K562 treated with DMSO at 1 percent for 12 hours (cell line): ENCODE measurements around the gene PCDHB7. TPM values are rescaled to one million over a fixed set of nuclear protein-coding genes. Genes with fewer than 3 reads are reported as not detected.

Experiments
- total RNA-seq: library from RNA; unstranded; fragments of 300-600 nt; gene quantifications from 2 replicates; pipeline ENCODE4 v1.2.3, GENCODE V29; 2022; ENCODE audit not compliant: insufficient read depth

PCDHB7 gene
- not detected in 2 replicates for total RNA-seq

DNA sequence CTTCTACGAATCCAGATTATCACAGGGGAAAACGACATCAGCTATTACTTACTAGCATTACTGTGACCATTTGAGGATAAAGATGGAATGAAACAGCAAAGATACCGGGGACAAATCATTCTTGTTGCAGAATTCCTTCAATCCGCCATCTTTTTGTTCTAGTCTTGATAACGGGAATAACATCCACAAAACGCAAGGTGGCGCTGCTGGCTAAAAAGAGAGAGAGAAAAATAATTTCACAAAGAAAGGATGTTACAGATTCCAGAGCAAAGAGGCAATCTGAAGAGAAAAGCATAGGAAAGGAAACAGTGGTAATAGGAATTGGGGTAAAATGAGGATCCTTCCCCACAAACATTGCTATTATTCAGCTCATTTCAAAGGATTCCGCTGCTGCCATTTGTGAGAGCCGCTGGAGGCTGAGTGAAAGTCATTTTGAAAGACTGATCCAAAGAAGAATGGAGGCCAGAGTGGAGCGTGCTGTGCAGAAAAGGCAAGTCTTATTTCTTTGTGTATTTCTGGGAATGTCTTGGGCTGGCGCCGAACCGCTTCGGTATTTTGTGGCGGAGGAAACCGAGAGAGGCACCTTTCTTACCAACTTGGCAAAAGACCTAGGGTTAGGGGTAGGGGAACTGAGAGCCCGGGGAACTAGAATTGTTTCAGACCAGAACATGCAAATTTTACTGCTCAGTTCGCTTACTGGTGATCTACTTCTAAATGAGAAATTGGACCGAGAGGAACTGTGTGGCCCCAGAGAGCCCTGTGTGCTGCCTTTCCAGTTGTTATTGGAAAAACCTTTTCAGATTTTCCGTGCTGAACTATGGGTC, at the start of gene PCDHB7:
Gene PCDHB7 (plus strand): TSS at position 264 of the 824 bp plus-strand sequence. CDS start 192 bp downstream, at position 456.

DNA sequence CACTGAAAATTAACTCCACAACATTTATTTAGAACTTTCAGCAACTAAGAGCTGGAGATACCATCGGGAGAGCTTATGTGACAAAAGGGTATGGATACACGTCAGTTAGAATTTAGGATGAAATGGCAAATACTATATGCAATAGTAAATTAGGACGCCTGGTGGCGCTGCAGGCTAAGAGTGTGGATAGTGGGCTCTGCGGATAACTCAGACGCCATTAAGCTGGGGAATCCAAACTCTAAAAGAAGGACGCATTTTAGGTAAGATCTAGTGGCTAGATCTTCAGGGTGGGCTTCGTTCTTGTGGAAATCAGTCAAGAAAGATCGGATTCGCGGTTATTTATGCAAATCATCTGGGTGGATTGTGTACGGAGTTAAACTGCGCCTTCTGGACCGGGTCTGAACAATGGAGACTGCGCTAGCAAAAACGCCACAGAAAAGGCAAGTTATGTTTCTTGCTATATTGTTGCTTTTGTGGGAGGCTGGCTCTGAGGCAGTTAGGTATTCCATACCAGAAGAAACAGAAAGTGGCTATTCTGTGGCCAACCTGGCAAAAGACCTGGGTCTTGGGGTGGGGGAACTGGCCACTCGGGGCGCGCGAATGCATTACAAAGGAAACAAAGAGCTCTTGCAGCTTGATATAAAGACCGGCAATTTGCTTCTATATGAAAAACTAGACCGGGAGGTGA, 37.3 kb upstream of the PCDHB7 start, which contains the start of gene PCDHB5:
Gene PCDHB5 (plus strand): TSS at position 177 of the 688 bp plus-strand sequence. CDS start 229 bp downstream, at position 406.

DNA sequence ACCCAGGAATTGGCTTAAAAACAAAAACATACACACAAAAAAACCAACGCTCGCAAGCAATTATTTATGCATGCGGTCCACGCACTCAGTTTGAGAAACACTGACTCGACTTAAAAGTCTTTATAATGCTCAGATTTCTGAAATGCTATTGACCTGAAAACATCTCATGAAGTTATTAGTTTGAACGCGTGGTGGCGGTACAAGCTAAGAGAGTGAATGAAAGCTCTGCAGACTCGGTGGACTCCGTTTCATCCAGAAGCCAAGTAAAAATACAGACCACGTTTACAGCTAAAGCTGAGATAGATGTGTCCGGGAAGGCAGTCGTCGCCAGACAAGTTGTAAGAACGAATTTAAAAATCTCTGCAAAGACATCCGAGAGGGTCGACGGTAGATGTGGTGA, 22.6 kb upstream of the PCDHB7 start, which contains the start of gene PCDHB6:
Gene PCDHB6 (plus strand): TSS at position 246 of the 400 bp plus-strand sequence. CDS start 201 bp downstream, outside the sequence.

DNA sequence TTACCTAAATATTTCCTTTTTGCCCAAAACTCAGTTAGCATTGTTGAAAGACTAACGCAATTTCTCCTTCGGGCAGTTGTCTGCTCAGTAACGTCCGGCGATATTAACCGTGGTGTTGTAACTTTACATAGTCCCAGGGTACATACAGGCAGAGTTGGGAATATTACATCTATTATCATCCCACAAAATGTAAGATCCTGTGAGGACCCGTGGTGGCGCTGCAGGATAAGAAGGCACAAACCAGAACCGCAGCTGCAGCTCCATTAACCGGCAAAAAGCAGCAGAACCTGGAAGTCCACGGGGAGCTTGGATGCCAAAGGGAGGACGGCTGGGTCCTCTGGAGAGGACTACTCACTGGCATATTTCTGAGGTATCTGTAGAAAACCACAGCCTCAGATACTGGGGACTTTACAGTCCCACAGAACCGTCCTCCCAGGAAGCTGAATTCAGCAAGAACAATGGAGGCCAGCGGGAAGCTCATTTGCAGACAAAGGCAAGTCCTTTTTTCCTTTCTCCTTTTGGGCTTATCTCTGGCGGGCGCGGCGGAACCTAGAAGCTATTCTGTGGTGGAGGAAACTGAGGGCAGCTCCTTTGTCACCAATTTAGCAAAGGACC, 5.2 kb downstream of the PCDHB7 start, which contains the start of gene PCDHB8:
Gene PCDHB8 (plus strand): TSS at position 214 of the 615 bp plus-strand sequence. CDS start 245 bp downstream, at position 459.

DNA sequence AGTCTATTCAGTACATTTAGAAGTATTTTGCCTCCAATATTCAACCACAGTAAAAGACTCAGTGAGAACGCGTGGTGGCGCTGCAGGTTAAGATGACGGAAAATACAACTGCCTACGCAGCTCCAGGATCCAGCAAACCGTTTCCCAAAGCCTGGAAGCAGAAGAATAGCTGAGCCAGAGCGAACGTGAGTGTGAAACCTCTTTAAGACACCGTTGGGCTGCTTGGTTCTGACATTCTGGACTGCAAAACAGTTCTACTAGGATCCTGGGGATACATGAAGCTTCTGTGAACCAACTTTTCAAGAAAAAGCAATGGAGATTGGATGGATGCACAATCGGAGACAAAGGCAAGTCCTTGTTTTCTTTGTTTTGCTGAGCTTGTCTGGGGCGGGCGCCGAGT, 9.8 kb downstream of the PCDHB7 start, which contains the start of gene PCDHB16:
Gene PCDHB16 (plus strand): TSS at position 140 of the 400 bp plus-strand sequence. CDS start 173 bp downstream, at position 313.

DNA sequence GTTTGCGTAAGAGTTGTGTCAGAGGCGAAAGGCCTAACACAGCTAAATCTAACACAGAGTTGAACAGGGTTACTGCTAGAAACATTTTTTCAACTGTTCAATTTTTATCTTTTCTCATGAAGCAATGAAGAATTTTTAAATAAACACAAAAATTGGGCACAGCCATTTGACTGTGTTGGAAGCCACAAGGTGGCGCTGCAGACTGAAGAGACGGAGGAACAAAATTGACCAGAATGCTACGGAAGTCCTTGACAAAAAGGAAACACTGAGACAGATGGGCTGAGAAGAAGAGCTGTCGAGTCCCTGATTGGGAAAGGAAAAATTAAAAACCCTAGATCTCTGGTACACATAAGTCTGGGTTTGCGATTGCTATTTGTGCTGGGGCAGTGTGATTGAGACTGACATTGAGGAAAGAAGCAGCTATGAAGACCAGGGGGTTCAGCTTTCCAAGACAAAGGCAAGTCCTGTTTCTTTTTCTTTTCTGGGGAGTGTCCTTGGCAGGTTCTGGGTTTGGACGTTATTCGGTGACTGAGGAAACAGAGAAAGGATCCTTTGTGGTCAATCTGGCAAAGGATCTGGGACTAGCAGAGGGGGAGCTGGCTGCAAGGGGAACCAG, 14.6 kb downstream of the PCDHB7 start, which contains the start of gene PCDHB9:
Gene PCDHB9 (plus strand): TSS at position 265 of the 616 bp plus-strand sequence. CDS start 158 bp downstream, at position 423.

DNA sequence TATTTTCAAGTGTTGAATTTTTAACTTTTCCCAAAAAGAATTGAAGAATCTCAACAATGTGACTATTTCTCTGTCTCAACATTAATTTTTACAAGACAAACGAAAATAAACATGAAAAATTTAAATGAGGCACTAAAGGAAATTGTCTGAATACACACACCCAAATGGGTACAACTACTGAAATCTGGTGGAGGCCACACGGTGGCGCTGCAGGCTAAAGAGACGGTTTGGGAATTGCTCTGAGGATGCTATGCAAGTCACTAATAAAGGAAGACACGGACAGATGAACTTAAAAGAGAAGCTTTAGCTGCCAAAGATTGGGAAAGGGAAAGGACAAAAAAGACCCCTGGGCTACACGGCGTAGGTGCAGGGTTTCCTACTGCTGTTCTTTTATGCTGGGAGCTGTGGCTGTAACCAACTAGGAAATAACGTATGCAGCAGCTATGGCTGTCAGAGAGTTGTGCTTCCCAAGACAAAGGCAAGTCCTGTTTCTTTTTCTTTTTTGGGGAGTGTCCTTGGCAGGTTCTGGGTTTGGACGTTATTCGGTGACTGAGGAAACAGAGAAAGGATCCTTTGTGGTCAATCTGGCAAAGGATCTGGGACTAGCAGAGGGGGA, 19.8 kb downstream of the PCDHB7 start, which contains the start of gene PCDHB10:
Gene PCDHB10 (plus strand): TSS at position 244 of the 616 bp plus-strand sequence. CDS start 200 bp downstream, at position 444.

DNA sequence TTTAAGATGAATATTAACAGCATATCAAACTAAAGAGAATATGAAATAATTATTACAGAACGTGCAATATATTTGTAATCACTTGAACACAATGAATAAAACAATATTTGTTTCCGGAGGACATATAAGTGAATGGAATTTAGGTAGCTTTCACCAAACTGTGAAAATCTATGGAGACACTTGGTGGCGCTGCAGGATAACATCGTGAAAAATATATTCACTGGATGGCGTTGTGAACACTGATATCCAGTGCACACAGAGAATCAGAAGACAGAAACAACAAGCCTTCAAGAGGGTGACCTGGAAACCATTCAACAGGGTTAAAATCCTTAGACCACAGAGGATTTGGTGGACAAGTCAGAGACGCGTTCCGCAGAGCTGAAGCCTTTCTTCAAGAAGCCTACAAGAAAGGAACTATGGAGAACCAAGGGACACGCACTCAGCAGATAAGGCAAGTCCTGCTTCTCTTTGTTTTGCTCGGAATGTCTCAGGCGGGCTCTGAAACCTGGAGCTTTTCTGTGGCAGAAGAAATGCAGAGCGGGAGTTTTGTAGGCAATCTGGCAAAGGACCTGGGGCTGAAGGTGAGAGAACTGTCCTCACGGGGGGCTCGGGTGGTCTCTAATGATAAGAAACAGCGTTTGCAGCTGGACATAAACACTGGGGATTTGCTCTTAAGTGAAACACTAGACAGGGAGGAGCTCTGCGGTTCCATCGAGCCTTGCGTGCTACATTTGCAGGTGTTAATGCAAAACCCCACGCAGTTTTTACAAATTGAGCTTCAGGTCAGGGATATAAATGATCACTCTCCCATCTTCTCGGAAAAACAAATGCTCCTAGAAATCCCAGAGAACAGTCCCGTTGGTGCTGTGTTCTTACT, 27.2 kb downstream of the PCDHB7 start, which contains the start of gene PCDHB11:
Gene PCDHB11 (plus strand): TSS at position 269 of the 877 bp plus-strand sequence. CDS start 148 bp downstream, at position 417.

DNA sequence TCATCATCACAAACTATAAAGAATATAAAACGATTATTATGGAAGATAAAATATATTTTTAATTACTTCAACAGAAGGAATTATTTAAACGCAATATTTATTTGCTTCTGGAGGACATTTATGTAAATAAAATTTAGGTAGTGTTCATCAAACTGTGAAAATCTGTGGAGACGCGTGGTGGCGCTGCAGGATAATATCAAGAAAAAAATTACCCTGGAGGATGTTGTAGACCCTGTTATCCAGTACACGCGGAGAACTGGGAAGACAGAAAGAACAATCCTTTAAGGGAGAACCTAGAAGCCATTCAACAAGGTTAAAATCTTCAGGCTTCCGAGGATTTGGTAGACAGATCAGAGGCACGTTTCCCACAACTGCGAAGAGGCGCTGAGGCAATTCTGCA, 36.0 kb downstream of the PCDHB7 start, which contains the start of gene PCDHB12:
Gene PCDHB12 (plus strand): TSS at position 242 of the 400 bp plus-strand sequence. CDS start 189 bp downstream, outside the sequence.

DNA sequence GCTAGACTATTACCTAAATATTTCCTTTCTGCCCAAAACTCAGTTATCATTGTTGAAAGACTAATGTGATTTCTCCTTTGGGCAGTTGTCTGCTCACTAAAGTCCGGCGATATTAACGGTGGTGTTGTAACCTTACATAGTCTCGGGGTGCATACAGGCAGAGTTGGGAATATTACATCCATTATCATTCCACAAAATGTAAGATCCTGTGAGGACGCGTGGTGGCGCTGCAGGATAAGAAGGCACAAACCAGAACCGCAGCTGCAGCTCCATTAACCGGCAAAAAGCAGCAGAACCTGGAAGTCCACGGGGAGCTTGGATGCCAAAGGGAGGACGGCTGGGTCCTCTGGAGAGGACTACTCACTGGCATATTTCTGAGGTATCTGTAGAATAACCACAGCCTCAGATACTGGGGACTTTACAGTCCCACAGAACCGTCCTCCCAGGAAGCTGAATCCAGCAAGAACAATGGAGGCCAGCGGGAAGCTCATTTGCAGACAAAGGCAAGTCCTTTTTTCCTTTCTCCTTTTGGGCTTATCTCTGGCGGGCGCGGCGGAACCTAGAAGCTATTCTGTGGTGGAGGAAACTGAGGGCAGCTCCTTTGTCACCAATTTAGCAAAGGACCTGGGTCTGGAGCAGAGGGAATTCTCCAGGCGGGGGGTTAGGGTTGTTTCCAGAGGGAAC, 41.4 kb downstream of the PCDHB7 start, which contains the start of gene PCDHB13:
Gene PCDHB13 (plus strand): TSS at position 264 of the 684 bp plus-strand sequence. CDS start 205 bp downstream, at position 469.

DNA sequence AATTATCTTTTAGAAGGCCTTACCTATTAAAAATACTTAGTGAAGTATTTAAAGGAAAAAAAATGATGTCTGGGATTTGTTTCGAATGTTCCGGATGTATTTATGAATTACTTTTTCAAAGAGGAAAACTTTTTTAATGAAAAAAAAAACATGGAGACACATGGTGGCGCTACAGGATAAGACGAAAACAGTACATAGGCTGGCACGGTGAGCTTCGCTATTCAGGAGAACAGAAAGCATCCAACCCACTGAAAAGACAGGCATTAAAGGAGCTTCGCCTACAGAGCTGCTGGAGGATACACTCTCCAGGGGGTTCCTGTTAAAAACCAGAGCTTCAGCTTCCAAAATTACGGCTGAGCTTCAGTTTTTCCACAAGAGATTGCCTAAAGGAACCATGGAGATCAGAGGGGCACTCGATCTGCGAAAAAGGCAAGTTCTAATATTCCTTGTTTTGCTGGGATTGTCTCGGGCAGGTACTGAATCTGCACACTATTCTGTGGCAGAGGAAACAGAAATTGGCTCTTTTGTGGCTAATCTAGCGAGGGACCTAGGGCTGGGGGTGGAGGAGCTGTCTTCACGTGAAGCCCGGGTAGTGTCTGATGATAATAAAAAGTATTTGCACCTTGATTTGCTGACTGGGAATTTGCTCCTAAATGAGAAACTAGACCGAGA, 50.8 kb downstream of the PCDHB7 start, which contains the start of gene PCDHB14:
Gene PCDHB14 (plus strand): TSS at position 232 of the 672 bp plus-strand sequence. CDS start 163 bp downstream, at position 395.

Other genes starting within 250 kb of the PCDHB7 start
- not detected in 2 replicates for gene PCDHAC1, start 246.3 kb upstream of the PCDHB7 start, total RNA-seq
- gene PCDHAC2, start 206.2 kb upstream of the PCDHB7 start, total RNA-seq = not detected in 2 replicates
- gene PCDHB1, start 121.3 kb upstream of the PCDHB7 start, total RNA-seq = not detected in 2 replicates
- 0.14 TPM in 1 of 2 replicates, not detected in the other for gene PCDHB2, start 78.0 kb upstream of the PCDHB7 start, total RNA-seq
- not detected in 2 replicates for gene PCDHB3, start 72.2 kb upstream of the PCDHB7 start, total RNA-seq
- not detected in 2 replicates for gene PCDHB4, start 50.8 kb upstream of the PCDHB7 start, total RNA-seq
- gene PCDHB5, start 37.4 kb upstream of the PCDHB7 start, total RNA-seq = 0.25 TPM in 1 of 2 replicates, not detected in the other
- gene PCDHB6, start 22.6 kb upstream of the PCDHB7 start, total RNA-seq = not detected in 2 replicates
- not detected in 2 replicates for gene PCDHB8, start 5.1 kb downstream of the PCDHB7 start, total RNA-seq
- 0.15 TPM in 1 of 2 replicates, not detected in the other for gene PCDHB16, start 9.7 kb downstream of the PCDHB7 start, total RNA-seq
- gene PCDHB9, start 14.5 kb downstream of the PCDHB7 start, total RNA-seq = not detected in 2 replicates
- gene PCDHB10, start 19.7 kb downstream of the PCDHB7 start, total RNA-seq = not detected in 2 replicates
- not detected in 2 replicates for gene PCDHB11, start 27.0 kb downstream of the PCDHB7 start, total RNA-seq
- not detected in 2 replicates for gene PCDHB12, start 36.1 kb downstream of the PCDHB7 start, total RNA-seq
- gene PCDHB13, start 41.3 kb downstream of the PCDHB7 start, total RNA-seq = 0.26 TPM in 1 of 2 replicates, not detected in the other
- not detected in 2 replicates for gene PCDHB14, start 50.7 kb downstream of the PCDHB7 start, total RNA-seq
- gene PCDHB15, start 72.8 kb downstream of the PCDHB7 start, total RNA-seq = 0.33 TPM in 1 of 2 replicates, not detected in the other
- not detected in 2 replicates for gene SLC25A2, start 131.4 kb downstream of the PCDHB7 start, total RNA-seq
- gene TAF7, start 148.1 kb downstream of the PCDHB7 start, total RNA-seq = 75.1 and 124 TPM in 2 replicates
- 0.19 TPM in 1 of 2 replicates, not detected in the other for gene PCDHGA1, start 157.9 kb downstream of the PCDHB7 start, total RNA-seq
- gene PCDHGA2, start 166.1 kb downstream of the PCDHB7 start, total RNA-seq = 0.79 TPM in 1 of 2 replicates, not detected in the other
- 0.30 and 1.1 TPM in 2 replicates for gene PCDHGA3, start 171.2 kb downstream of the PCDHB7 start, total RNA-seq
- gene PCDHGB1, start 177.5 kb downstream of the PCDHB7 start, total RNA-seq = 0.28 TPM in 1 of 2 replicates, not detected in the other
- 1.7 TPM in 1 of 2 replicates, not detected in the other for gene PCDHGA4, start 182.4 kb downstream of the PCDHB7 start, total RNA-seq
- gene PCDHGB2, start 187.3 kb downstream of the PCDHB7 start, total RNA-seq = 0.52 TPM in 1 of 2 replicates, not detected in the other
- gene PCDHGA5, start 191.5 kb downstream of the PCDHB7 start, total RNA-seq = 0.33 TPM in 1 of 2 replicates, not detected in the other
- 1.2 TPM in 1 of 2 replicates, not detected in the other for gene PCDHGB3, start 197.6 kb downstream of the PCDHB7 start, total RNA-seq
- gene PCDHGA6, start 201.2 kb downstream of the PCDHB7 start, total RNA-seq = 0.13 and 0.52 TPM in 2 replicates
- 0.23 TPM in 1 of 2 replicates, not detected in the other for gene PCDHGA7, start 210.1 kb downstream of the PCDHB7 start, total RNA-seq
- gene PCDHGB4, start 215.1 kb downstream of the PCDHB7 start, total RNA-seq = 0.23 TPM in 1 of 2 replicates, not detected in the other
- gene PCDHGA8, start 220.0 kb downstream of the PCDHB7 start, total RNA-seq = 0.36 and 0.68 TPM in 2 replicates
- 0.50 and 0.74 TPM in 2 replicates for gene PCDHGB5, start 225.3 kb downstream of the PCDHB7 start, total RNA-seq
- 0.39 TPM in 1 of 2 replicates, not detected in the other for gene PCDHGA9, start 230.1 kb downstream of the PCDHB7 start, total RNA-seq
- not detected in 2 replicates for gene PCDHGB6, start 235.4 kb downstream of the PCDHB7 start, total RNA-seq
- gene PCDHGA10, start 240.3 kb downstream of the PCDHB7 start, total RNA-seq = 0.19 TPM in 1 of 2 replicates, not detected in the other
- gene PCDHGB7, start 245.0 kb downstream of the PCDHB7 start, total RNA-seq = not detected in 2 replicates
- not detected in 2 replicates for gene PCDHGA11, start 248.4 kb downstream of the PCDHB7 start, total RNA-seq